ENCODE data around the gene LMO2.
A peak's percentile ranks its signal among the peaks of the same experiment; 100 is the strongest.

The LMO2 gene

GRCh38 chr11:33913991-33914390, 22.1 kb upstream of the LMO2 start:
- DNase-seq, result no peak

GRCh38 chr11:33912405-33913361, 20.8 kb upstream of the LMO2 start:
- DNase-seq, result no peak

GRCh38 chr11:33910958-33911339, 19.1 kb upstream of the LMO2 start:
- no peak for DNase-seq

GRCh38 chr11:33910296-33910957, 18.6 kb upstream of the LMO2 start:
- DNase-seq, result no peak

- no peak for DNase-seq
Observed at GRCh38 chr11:33909552-33909951, 17.7 kb upstream of the LMO2 start.

- DNase-seq, result no peak
Observed at GRCh38 chr11:33909150-33909549, 17.3 kb upstream of the LMO2 start.

GRCh38 chr11:33907421-33907820, 15.5 kb upstream of the LMO2 start:
- no peak for DNase-seq

- no peak for DNase-seq
Observed at GRCh38 chr11:33906484-33907186, 14.8 kb upstream of the LMO2 start.

GRCh38 chr11:33904102-33904501, 12.2 kb upstream of the LMO2 start:
- no peak for DNase-seq

- no peak for DNase-seq
Observed at GRCh38 chr11:33900159-33900840, 8.4 kb upstream of the LMO2 start.

- DNase-seq, result no peak
Observed at GRCh38 chr11:33899400-33900037, 7.6 kb upstream of the LMO2 start.

- no peak for DNase-seq
Observed at GRCh38 chr11:33898957-33899356, 7.1 kb upstream of the LMO2 start.

GRCh38 chr11:33897761-33898375, 6.0 kb upstream of the LMO2 start:
- no peak for DNase-seq

- no peak for DNase-seq
Observed at GRCh38 chr11:33896911-33897310, 5.0 kb upstream of the LMO2 start.

- DNase-seq, result no peak
Observed at GRCh38 chr11:33895752-33896137, 3.9 kb upstream of the LMO2 start.

GRCh38 chr11:33894398-33894746, 2.5 kb upstream of the LMO2 start:
- DNase-seq, result no peak

- peak; percentile 47 for DNase-seq
Observed at GRCh38 chr11:33893711-33894397, 2.0 kb upstream of the LMO2 start.

- DNase-seq, result no peak
Observed at GRCh38 chr11:33892906-33893594, 1.2 kb upstream of the LMO2 start.

- DNase-seq, result no peak
Observed at GRCh38 chr11:33889821-33890378, 2.0 kb downstream of the LMO2 start.

GRCh38 chr11:33889296-33889695, 2.6 kb downstream of the LMO2 start:
- no peak for DNase-seq

- DNase-seq, result no peak
Observed at GRCh38 chr11:33887886-33888285, 4.0 kb downstream of the LMO2 start.
